ENCODE measurements around the gene PDZRN3.

The PDZRN3 gene

DNA sequence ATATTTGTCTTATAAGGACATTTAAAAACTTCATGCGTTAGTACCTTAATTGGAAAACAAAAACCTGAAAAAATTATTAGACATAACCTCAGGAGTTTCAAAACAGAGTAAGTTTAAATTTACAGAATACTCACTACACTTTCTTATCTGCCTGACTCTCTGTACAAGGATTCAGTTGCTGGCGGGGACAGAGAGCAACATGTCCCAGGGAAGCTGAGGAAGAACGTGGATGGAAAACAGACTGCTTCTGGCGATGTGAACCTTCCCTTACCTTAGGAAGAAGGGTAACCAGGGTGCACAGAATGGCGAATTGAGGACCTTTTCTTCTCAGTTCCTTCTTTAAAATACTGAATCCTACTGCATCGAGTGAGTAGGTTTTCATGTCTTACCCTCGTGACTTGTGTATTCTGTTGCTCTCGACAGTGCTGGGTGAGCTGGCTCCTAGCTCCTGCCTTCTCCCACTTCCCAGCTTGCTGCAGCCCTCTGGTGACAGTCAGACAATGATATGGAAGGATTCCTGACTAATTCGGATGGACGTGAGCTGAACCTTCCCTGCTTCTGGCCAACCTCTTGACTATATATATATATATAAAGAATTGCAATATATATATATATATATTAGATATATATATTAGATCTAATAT is 178.2 kb downstream of the PDZRN3 start:
- ChIA-PET POLR2A (no interaction called here), CTCF (interaction anchor here (1.4 kb wide), 1 partner anchor 56 kb away, joined by 4 read pairs; no protein-coding TSS in a partner anchor)
- no peaks in the 10 kb centered on the region for H3K36me3 ChIP-seq (ENCODE audit: control insufficient read depth in 4 of 4, insufficient read depth in 4 of 4, low read length in 3 of 4)
- no peak for DNase-seq
- H3K4me3 ChIP-seq (ENCODE audit: control insufficient read depth in 1 of 7, extremely low read depth in 1 of 7, insufficient read depth in 4 of 7, low read depth in 2 of 7, low read length in 6 of 7): no peak overlapping the region
- H3K27ac ChIP-seq (ENCODE audit: insufficient read depth in 1 of 2, low read depth in 1 of 2, low read length in 2 of 2, poor library complexity in 1 of 2, severe bottlenecking in 2 of 2): no peak overlapping the region
- no peaks in the 10 kb centered on the region for H3K9me3 ChIP-seq (ENCODE audit: control extremely low read depth in 1 of 5, control insufficient read depth in 4 of 5, insufficient read depth in 2 of 5, low read depth in 1 of 5, low read length in 4 of 5)
- no peaks in the 10 kb centered on the region for H3K4me1 ChIP-seq (ENCODE audit: control extremely low read depth in 1 of 4, control insufficient read depth in 4 of 4, insufficient read depth in 4 of 4, low read length in 3 of 4)
- whole genome bisulfite sequencing (ENCODE audit: insufficient coverage): 94% methylated on average over 7 of the region's 10 CpGs
- peaks cover 0 to 24% (median 12%) of the 10 kb centered on the region in 5 experiments for H3K27me3 ChIP-seq (replicated peaks in 2 of 5; ENCODE audit: control insufficient read depth in 4 of 5, insufficient read depth in 5 of 5, low read length in 4 of 5)

DNA sequence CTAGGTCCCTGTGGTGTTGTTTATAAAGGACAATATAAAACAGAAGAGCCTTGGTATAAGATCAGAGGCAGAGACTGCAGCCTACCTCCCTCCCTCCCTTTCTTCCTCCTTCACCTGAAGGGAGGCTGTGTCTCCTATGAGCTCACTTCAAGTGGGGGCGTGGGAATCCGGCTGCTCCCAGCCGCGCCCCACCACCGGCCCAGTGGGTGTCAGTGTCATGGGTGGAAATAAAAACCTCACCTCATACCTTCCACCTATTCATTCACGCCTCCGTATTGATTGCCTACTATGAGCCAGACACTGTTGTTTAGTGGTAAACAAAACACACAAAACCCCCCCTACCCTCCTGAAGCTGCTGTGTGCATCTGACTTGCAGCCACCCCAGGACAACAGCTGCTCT is 181.9 kb downstream of the PDZRN3 start:
- Histone ChIP-seq H3K27ac (ENCODE audit: insufficient read depth in 1 of 2, low read depth in 1 of 2, low read length in 2 of 2, poor library complexity in 1 of 2, severe bottlenecking in 2 of 2) (no peak overlapping the region), H3K4me1 (ENCODE audit: control extremely low read depth in 1 of 4, control insufficient read depth in 4 of 4, insufficient read depth in 4 of 4, low read length in 3 of 4) (no peaks in the 10 kb centered on the region), H3K36me3 (ENCODE audit: control insufficient read depth in 4 of 4, insufficient read depth in 4 of 4, low read length in 3 of 4) (no peaks in the 10 kb centered on the region), H3K4me3 (ENCODE audit: control insufficient read depth in 1 of 7, extremely low read depth in 1 of 7, insufficient read depth in 4 of 7, low read depth in 2 of 7, low read length in 6 of 7) (no peak overlapping the region), H3K27me3 (replicated peaks in 2 of 5; ENCODE audit: control insufficient read depth in 4 of 5, insufficient read depth in 5 of 5, low read length in 4 of 5) (peaks cover 0 to 22% (median 9%) of the 10 kb centered on the region in 5 experiments), H3K9me3 (ENCODE audit: control extremely low read depth in 1 of 5, control insufficient read depth in 4 of 5, insufficient read depth in 2 of 5, low read depth in 1 of 5, low read length in 4 of 5) (no peaks in the 10 kb centered on the region)
- no peak for DNase-seq
- ChIA-PET POLR2A (interaction anchor here (0.6 kb wide), 1 partner anchor 18 kb away, joined by 4 read pairs; no protein-coding TSS in a partner anchor), CTCF (no interaction called here)
- 96% methylated on average over 5 of the region's 7 CpGs for WGBS (ENCODE audit: insufficient coverage)

DNA sequence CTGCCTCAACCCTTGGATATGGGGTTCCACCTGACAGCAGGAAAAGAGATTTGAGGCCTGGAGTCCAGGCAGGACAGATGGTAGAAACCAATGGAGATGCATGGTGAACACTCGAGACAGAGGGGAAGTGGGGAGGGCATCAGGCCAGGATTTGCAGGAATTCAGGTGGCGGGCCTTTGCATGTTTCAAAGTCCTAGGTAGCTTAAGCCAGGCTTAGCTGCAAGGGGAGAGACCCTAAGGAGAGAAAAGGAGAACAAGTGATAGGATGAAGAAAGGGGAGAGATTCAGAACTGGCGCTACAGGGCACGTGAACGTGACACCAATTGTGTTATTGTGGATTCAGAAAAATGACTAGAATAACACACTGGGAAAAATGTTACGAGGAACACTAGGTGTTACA is 182.6 kb downstream of the PDZRN3 start:
- WGBS (ENCODE audit: insufficient coverage): 88% methylated on average over 6 of the region's 6 CpGs
- H3K4me3 ChIP-seq (ENCODE audit: control insufficient read depth in 1 of 7, extremely low read depth in 1 of 7, insufficient read depth in 4 of 7, low read depth in 2 of 7, low read length in 6 of 7): no peak overlapping the region
- no peak for DNase-seq
- ChIA-PET CTCF (interaction anchor here (1.4 kb wide), 1 partner anchor 11 kb away, joined by 3 read pairs; no protein-coding TSS in a partner anchor), POLR2A (interaction anchor here (0.6 kb wide), 1 partner anchor 17 kb away, joined by 4 read pairs; no protein-coding TSS in a partner anchor)
- H3K27ac ChIP-seq (ENCODE audit: insufficient read depth in 1 of 2, low read depth in 1 of 2, low read length in 2 of 2, poor library complexity in 1 of 2, severe bottlenecking in 2 of 2): no peak overlapping the region
- no peaks in the 10 kb centered on the region for H3K4me1 ChIP-seq (ENCODE audit: control extremely low read depth in 1 of 4, control insufficient read depth in 4 of 4, insufficient read depth in 4 of 4, low read length in 3 of 4)
- H3K36me3 ChIP-seq (ENCODE audit: control insufficient read depth in 4 of 4, insufficient read depth in 4 of 4, low read length in 3 of 4): no peaks in the 10 kb centered on the region
- H3K27me3 ChIP-seq (replicated peaks in 2 of 5; ENCODE audit: control insufficient read depth in 4 of 5, insufficient read depth in 5 of 5, low read length in 4 of 5): peaks cover 0 to 18% (median 4%) of the 10 kb centered on the region in 5 experiments
- H3K9me3 ChIP-seq (ENCODE audit: control extremely low read depth in 1 of 5, control insufficient read depth in 4 of 5, insufficient read depth in 2 of 5, low read depth in 1 of 5, low read length in 4 of 5): no peaks in the 10 kb centered on the region

DNA sequence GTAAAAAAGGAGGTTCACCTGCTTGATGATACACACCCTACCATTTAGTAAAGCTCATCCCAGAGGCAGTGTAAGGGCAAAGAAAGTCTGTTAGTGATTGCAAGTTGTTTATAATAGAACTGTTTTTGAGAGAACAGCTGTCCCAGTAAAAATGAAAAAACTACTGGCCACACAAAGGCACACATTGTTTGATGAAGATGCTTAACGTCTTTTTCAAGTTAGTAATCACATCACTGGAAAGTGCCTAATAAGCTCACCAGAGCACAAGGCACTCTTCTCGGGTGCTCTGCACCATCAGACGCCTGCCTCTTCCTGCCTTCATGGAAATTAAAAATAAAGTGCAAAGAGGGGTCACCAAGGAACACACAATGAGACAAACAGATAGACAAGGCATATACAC is 186.9 kb downstream of the PDZRN3 start:
- peaks cover 0 to 14% (median 2%) of the 10 kb centered on the region in 5 experiments for H3K27me3 ChIP-seq (replicated peaks in 2 of 5; ENCODE audit: control insufficient read depth in 4 of 5, insufficient read depth in 5 of 5, low read length in 4 of 5)
- no peak overlapping the region for H3K27ac ChIP-seq (ENCODE audit: insufficient read depth in 1 of 2, low read depth in 1 of 2, low read length in 2 of 2, poor library complexity in 1 of 2, severe bottlenecking in 2 of 2)
- WGBS (ENCODE audit: insufficient coverage): 100% methylated on average over 1 of the region's 3 CpGs
- POLR2A ChIA-PET: no interaction called here
- H3K9me3 ChIP-seq (ENCODE audit: control extremely low read depth in 1 of 5, control insufficient read depth in 4 of 5, insufficient read depth in 2 of 5, low read depth in 1 of 5, low read length in 4 of 5): no peaks in the 10 kb centered on the region
- no peaks in the 10 kb centered on the region for H3K4me1 ChIP-seq (ENCODE audit: control extremely low read depth in 1 of 4, control insufficient read depth in 4 of 4, insufficient read depth in 4 of 4, low read length in 3 of 4)
- DNase-seq: no peak
- no peaks in the 10 kb centered on the region for H3K36me3 ChIP-seq (ENCODE audit: control insufficient read depth in 4 of 4, insufficient read depth in 4 of 4, low read length in 3 of 4)
- CTCF ChIA-PET: interaction anchor here (0.6 to 1.3 kb wide), 2 partner anchors 9 to 1356 kb away, joined by 3 read pairs; no protein-coding TSS in a partner anchor
- no peak overlapping the region for H3K4me3 ChIP-seq (ENCODE audit: control insufficient read depth in 1 of 7, extremely low read depth in 1 of 7, insufficient read depth in 4 of 7, low read depth in 2 of 7, low read length in 6 of 7)

DNA sequence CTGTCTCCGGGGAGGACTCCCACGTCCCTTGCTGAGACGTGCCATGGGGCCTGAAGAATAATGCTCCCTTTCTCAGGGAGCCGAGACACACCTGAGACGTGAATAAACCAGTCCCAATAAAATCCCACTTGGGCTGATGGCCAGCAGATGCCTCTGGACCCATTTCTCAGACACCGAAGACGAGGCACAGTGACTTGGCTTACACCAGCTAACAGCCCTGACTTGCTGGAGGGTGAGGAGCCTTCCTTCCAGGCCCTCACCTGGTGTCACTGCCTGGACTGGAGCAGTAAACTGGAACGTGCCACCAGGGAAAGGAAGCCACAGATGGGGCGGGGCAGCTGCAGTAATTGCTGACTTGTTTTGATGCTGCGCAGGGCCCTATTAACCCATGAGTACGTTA is 189.7 kb downstream of the PDZRN3 start:
- ChIA-PET POLR2A (no interaction called here), CTCF (no interaction called here)
- 77% methylated on average over 8 of the region's 11 CpGs for WGBS (ENCODE audit: insufficient coverage)
- H3K4me1 ChIP-seq (ENCODE audit: control extremely low read depth in 1 of 4, control insufficient read depth in 4 of 4, insufficient read depth in 4 of 4, low read length in 3 of 4): no peaks in the 10 kb centered on the region
- H3K27ac ChIP-seq (ENCODE audit: insufficient read depth in 1 of 2, low read depth in 1 of 2, low read length in 2 of 2, poor library complexity in 1 of 2, severe bottlenecking in 2 of 2): no peak overlapping the region
- H3K27me3 ChIP-seq (replicated peaks in 2 of 5; ENCODE audit: control insufficient read depth in 4 of 5, insufficient read depth in 5 of 5, low read length in 4 of 5): peaks cover 2 to 19% (median 6%) of the 10 kb centered on the region in 5 experiments
- no peaks in the 10 kb centered on the region for H3K36me3 ChIP-seq (ENCODE audit: control insufficient read depth in 4 of 4, insufficient read depth in 4 of 4, low read length in 3 of 4)
- H3K4me3 ChIP-seq (ENCODE audit: control insufficient read depth in 1 of 7, extremely low read depth in 1 of 7, insufficient read depth in 4 of 7, low read depth in 2 of 7, low read length in 6 of 7): no peak overlapping the region
- no peaks in the 10 kb centered on the region for H3K9me3 ChIP-seq (ENCODE audit: control extremely low read depth in 1 of 5, control insufficient read depth in 4 of 5, insufficient read depth in 2 of 5, low read depth in 1 of 5, low read length in 4 of 5)
- DNase-seq: no peak

DNA sequence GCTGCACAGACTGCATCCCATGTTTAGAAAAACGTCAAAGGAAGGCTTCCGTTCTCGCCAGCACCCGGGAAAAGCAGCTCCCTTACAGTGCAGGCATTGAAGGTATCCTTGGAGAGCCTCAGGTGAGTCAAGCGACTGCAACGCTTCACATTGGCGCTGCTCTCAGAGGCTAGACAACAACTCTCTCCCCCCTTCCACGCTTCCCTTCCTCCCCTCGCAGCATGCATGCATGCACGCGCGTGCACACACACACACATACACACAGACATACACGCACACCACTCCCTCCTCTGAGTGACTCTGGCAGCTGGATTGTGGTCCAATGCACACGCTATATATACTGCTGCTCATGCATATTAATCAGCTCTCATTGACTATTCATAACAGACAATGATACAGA is 191.1 kb downstream of the PDZRN3 start:
- POLR2A ChIA-PET: no interaction called here
- 83% methylated on average over 14 of the region's 14 CpGs for WGBS (ENCODE audit: insufficient coverage)
- Histone ChIP-seq H3K27me3 (replicated peaks in 2 of 5; ENCODE audit: control insufficient read depth in 4 of 5, insufficient read depth in 5 of 5, low read length in 4 of 5) (peaks cover 3 to 20% (median 8%) of the 10 kb centered on the region in 5 experiments), H3K4me3 (ENCODE audit: control insufficient read depth in 1 of 7, extremely low read depth in 1 of 7, insufficient read depth in 4 of 7, low read depth in 2 of 7, low read length in 6 of 7) (no peak overlapping the region), H3K27ac (ENCODE audit: insufficient read depth in 1 of 2, low read depth in 1 of 2, low read length in 2 of 2, poor library complexity in 1 of 2, severe bottlenecking in 2 of 2) (no peak overlapping the region), H3K4me1 (ENCODE audit: control extremely low read depth in 1 of 4, control insufficient read depth in 4 of 4, insufficient read depth in 4 of 4, low read length in 3 of 4) (no peaks in the 10 kb centered on the region), H3K9me3 (ENCODE audit: control extremely low read depth in 1 of 5, control insufficient read depth in 4 of 5, insufficient read depth in 2 of 5, low read depth in 1 of 5, low read length in 4 of 5) (no peaks in the 10 kb centered on the region), H3K36me3 (ENCODE audit: control insufficient read depth in 4 of 4, insufficient read depth in 4 of 4, low read length in 3 of 4) (no peaks in the 10 kb centered on the region)
- CTCF ChIA-PET: interaction anchor here (0.8 to 1.3 kb wide), 4 partner anchors 10 to 334 kb away, joined by 3 to 4 read pairs (median 4); no protein-coding TSS in a partner anchor
- DNase-seq: peak in 1 of 3 donors; percentile 2

DNA sequence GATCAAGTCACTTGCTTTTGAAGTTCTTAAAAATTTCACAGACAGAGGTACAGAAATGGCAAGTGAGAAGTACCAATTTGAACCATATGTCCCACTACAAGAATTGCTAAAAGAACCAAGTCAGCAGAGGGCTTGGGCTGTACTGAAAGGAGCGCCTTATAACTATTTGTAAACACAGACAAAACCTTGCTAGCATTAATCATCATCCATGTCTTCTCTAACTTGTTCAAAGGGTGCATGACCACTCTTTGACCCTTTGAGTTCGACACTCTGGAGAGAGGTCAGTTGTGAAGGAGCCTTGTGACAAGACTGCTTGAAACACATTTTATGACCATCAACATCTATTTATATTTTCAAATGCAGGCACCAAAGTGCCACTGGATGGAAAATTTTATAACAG is 191.7 kb downstream of the PDZRN3 start:
- peaks cover 3 to 20% (median 8%) of the 10 kb centered on the region in 5 experiments for H3K27me3 ChIP-seq (replicated peaks in 2 of 5; ENCODE audit: control insufficient read depth in 4 of 5, insufficient read depth in 5 of 5, low read length in 4 of 5)
- H3K4me3 ChIP-seq (ENCODE audit: control insufficient read depth in 1 of 7, extremely low read depth in 1 of 7, insufficient read depth in 4 of 7, low read depth in 2 of 7, low read length in 6 of 7): no peak overlapping the region
- no peak overlapping the region for H3K27ac ChIP-seq (ENCODE audit: insufficient read depth in 1 of 2, low read depth in 1 of 2, low read length in 2 of 2, poor library complexity in 1 of 2, severe bottlenecking in 2 of 2)
- ChIA-PET CTCF (interaction anchor here (1.3 kb wide), 1 partner anchor 75 kb away, joined by 4 read pairs; no protein-coding TSS in a partner anchor), POLR2A (no interaction called here)
- no peaks in the 10 kb centered on the region for H3K4me1 ChIP-seq (ENCODE audit: control extremely low read depth in 1 of 4, control insufficient read depth in 4 of 4, insufficient read depth in 4 of 4, low read length in 3 of 4)
- peak in 1 of 3 donors; percentile 1 for DNase-seq
- no peaks in the 10 kb centered on the region for H3K9me3 ChIP-seq (ENCODE audit: control extremely low read depth in 1 of 5, control insufficient read depth in 4 of 5, insufficient read depth in 2 of 5, low read depth in 1 of 5, low read length in 4 of 5)
- no peaks in the 10 kb centered on the region for H3K36me3 ChIP-seq (ENCODE audit: control insufficient read depth in 4 of 4, insufficient read depth in 4 of 4, low read length in 3 of 4)
- WGBS (ENCODE audit: insufficient coverage): 100% methylated on average over 1 of the region's 2 CpGs
